LNCaP clone FGC (cell line): Measurements from ENCODE around the gene SLC2A2.

Source experiments
- DNase-seq: peaks from one replicate; pipeline ENCODE4 v3.0.0-alpha.2; 2011; ENCODE audit warnings: low read depth
- H3K4me3 ChIP-seq: 2 replicates; pipeline ENCODE4 v1.5.1; 2011; ENCODE audit warnings: mild to moderate bottlenecking, low read depth, low read length, control low read depth
- CTCF ChIP-seq: IDR thresholded peaks from 2 replicates; pipeline ENCODE4 v1.5.1; 2012; ENCODE audit warnings: mild to moderate bottlenecking; ENCODE audit not compliant: control insufficient read depth, insufficient read depth; ENCODE audit errors: extremely low read depth

SLC2A2 gene

DNA sequence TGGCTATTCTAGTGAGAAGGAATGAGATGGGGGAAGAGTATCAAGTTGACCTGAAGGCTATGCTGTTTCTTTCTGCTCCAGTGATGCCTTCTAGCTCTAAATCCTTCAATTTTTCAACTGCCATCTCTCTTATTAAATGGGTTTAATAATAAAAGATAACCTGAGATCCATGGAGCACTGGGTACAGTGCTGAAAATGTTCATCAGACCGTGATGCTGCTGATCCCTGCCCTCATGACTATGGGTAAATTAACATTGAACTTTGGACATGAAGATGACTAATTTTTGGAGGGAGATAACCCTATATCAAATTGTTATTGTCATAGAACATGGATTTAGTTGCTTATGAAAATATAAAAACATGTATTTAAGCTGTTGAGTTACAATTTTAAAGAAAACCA lies 27.7 kb upstream of the SLC2A2 start:
- no peak for TF ChIP-seq CTCF
- no peak overlapping the region for H3K4me3 ChIP-seq
- DNase-seq: no peak

DNA sequence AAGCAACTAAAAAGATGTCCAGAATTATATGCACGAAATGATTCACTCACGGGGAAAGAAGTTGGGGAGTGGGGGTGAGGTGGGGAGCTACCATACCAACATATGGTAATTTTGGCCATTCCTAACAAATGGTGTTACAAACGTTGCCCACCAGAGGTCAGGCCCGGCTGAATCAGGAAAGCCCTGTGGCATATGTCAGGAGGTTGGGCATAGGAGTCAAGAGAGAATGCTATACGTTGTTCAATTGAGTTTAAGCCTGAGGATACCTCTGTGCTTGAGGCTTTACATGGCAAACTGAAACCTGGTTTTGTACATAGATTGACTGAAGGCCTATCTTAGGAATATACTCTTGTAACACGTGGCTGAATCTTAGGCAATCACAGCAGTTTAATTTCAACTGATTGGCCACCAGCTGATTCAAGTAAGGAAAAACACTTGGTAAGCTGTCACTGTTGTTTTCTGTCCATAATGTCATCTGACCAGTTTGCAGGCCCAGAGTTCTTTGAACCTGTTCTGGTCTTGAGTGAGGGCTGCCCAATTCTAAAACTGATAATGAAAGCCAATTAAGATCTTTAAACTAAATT lies 23.4 kb upstream of the SLC2A2 start:
- peak; percentile 73 for TF ChIP-seq CTCF
- H3K4me3 ChIP-seq: no peak overlapping the region
- DNase-seq: no peak

DNA sequence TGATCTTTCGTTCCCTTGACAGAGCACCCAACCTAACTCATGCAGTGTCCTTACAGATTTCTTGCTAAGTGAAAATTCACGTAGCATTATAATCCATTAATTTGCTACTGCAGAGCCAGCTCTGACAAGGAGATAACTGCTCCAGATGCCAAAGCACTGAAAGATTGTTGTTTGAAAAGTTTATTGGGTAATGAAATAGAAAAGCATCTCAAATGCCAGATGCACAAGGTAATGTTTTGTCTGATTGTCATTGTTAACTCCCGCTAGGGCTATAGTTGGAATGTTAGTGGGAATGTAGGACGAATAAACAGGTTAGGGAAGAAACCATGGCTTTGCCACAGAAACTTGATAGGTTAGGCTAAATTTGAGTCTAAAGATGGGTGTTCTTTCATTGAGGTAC lies 20.2 kb upstream of the SLC2A2 start:
- H3K4me3 ChIP-seq: no peak overlapping the region
- TF ChIP-seq CTCF: no peak
- DNase-seq: no peak

DNA sequence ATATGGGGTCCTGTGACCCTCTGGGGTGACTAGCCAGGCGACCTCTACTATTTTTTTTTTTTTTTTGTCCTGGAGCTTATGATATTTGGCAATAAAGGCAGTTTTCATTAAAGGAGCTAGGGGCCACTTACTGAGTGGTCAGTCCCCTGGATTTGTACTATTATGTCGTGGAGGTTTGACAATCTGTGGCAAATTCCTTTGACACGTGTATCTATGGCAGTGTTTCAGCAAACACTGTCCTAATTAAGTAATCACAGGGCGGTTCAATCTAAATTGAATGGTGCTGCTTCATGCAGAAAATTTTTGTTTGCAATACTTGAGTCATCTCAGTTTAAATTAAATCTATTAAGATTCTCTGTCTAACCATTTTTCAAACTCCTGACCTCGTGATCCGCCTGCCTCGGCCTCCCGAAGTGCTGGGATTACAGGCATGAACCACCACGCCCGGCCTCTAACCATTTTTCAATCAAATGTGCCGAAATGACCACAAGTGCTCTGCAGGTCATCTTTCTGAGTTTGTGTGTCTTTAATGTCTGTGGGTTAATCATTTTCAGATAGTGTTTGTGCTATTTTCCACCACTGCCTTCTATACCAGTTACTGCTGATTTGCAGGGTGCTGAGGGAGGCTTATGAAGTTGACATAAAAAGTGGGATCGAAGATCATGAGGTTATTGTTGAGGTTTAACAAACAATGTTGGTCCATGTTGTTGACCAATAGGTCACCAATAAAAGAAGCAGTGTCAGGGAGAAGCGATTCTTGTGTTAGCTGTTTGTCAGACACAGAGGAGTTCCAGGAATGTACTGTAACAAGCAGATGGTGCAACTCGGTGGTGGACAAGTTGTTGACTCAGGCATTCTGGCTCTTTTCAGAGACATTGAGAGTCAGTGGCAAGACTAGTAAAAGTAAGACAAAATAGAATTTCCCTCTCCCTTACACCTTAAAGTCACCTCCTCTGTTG lies 18.6 kb upstream of the SLC2A2 start:
- peak; percentile 63 for DNase-seq
- no peak for TF ChIP-seq CTCF
- no peak overlapping the region for H3K4me3 ChIP-seq

- no peak for TF ChIP-seq CTCF
- no peak for DNase-seq
- no peak overlapping the region for H3K4me3 ChIP-seq
Measured at GRCh38 chr3:171044384-171044783, 17.9 kb upstream of the SLC2A2 start.

DNA sequence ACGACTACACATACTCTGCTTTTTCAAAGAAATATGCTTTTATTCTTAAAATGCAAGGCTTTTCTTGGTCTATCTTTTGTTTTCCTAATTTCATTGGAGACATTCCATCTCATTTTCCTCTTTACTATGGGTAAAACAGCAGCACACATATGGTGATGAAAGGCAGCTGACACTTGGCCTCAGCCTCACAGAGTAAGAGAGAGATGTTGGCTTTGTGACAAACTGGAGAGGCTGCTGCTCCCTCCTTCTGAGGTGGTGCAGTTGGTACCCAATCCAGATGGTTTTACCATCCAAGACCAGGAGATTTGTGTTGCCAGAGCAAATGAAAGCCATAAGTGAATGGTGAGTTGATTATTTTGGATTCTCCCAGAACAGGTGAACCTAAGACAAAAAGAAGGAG lies 13.2 kb upstream of the SLC2A2 start:
- no peak overlapping the region for H3K4me3 ChIP-seq
- no peak for TF ChIP-seq CTCF
- DNase-seq: no peak
